Lower leg skin (tissue), 4 donors: ENCODE data around the gene OR13C3. TPM values are rescaled to one million over a fixed set of nuclear protein-coding genes. Genes with fewer than 3 reads are reported as not detected.
"Not testable (repeated sequence)": the region's sequence is repeated elsewhere in the genome, so short reads cannot be mapped to it uniquely, and the experiment has no call there.

Experiments used
- DNase-seq, 2 donors: peaks; one replicate each; pipeline ENCODE4 v3.0.0-alpha.2; 2019; ENCODE audit warnings: low spot score in 2 of 2
- H3K4me3 ChIP-seq: fragments of 200-600 bp; sonication (generic); 2 replicates; pipeline ENCODE4 v1.5.1; 2017; ENCODE audit warnings: mild to moderate bottlenecking, low read depth; ENCODE audit not compliant: poor library complexity, severe bottlenecking
- POLR2A ChIP-seq, 2 donors: fragments of 450-650 bp; IDR thresholded peaks; one replicate each; pipeline ENCODE4 v1.6.1; 2016 to 2017; ENCODE audit warnings: antibody characterized with exemption in 2 of 2, mild to moderate bottlenecking in 1 of 2, moderate library complexity in 1 of 2
- WGBS, 2 donors: methylation state at CpG; one replicate each; pipeline ENCODE4 v1.1.5; 2018; 5-methylcytosine and 5-hydroxymethylcytosine counted together
- intact Hi-C: fragments of 100-400 bp; cut with DNase I; formaldehyde crosslinking; loops from one replicate; pipeline ENCODE4 v1.15.0; 2023; ENCODE audit warnings: low total_unique reads
- total RNA-seq, 4 donors: library from RNA; depleted of rRNA; stranded (reverse); fragments of >200 nt; gene quantifications; one replicate each; pipeline ENCODE4 v1.1.0, GENCODE V29; 2016
- TF ChIP-seq, protein P1 (sequence below), 3 donors: fragments of 450-650 bp; IDR thresholded peaks; one replicate each; pipeline ENCODE4 v1.5.1; 2016; ENCODE audit warnings: antibody characterized with exemption in 3 of 3, mild to moderate bottlenecking in 3 of 3, moderate library complexity in 2 of 3

The OR13C3 gene
- total RNA-seq, 4 donors from 2014 or later = not detected

DNA sequence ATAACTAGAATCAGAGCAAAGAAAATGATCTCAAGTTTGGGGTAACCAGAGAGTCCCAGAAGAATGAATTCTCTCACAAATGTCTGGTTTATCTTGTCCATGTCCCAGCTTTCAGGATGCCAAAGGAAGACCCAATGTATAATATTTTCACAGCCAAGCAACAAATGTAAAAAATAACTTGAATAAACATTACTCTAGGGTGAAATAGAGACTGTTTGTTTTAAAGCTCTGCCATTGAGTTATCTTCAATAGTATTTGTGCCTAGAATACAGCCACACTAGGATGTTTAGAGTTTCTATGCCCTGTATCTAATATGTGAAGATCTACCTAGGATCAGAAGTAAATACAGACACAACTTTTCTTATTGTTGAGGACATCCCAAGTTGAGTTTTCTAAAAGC lies 9.5 kb downstream of the OR13C3 start, which contains the start of gene OR13C4:
OR13C4 (minus strand) TSS at position 101 of the 400 bp plus-strand sequence; CDS start at position 101, 0 bp downstream.
- DNase-seq = no peak
- intact Hi-C loops = no loop called here
- no peak for TF ChIP-seq POLR2A (IDR thresholded peaks at IDR 0.05)
- TF ChIP-seq, protein P1, sequence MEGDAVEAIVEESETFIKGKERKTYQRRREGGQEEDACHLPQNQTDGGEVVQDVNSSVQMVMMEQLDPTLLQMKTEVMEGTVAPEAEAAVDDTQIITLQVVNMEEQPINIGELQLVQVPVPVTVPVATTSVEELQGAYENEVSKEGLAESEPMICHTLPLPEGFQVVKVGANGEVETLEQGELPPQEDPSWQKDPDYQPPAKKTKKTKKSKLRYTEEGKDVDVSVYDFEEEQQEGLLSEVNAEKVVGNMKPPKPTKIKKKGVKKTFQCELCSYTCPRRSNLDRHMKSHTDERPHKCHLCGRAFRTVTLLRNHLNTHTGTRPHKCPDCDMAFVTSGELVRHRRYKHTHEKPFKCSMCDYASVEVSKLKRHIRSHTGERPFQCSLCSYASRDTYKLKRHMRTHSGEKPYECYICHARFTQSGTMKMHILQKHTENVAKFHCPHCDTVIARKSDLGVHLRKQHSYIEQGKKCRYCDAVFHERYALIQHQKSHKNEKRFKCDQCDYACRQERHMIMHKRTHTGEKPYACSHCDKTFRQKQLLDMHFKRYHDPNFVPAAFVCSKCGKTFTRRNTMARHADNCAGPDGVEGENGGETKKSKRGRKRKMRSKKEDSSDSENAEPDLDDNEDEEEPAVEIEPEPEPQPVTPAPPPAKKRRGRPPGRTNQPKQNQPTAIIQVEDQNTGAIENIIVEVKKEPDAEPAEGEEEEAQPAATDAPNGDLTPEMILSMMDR (IDR thresholded peaks at IDR 0.05) = no peak
- H3K4me3 ChIP-seq = no peak within 1 kb of the TSS

DNA sequence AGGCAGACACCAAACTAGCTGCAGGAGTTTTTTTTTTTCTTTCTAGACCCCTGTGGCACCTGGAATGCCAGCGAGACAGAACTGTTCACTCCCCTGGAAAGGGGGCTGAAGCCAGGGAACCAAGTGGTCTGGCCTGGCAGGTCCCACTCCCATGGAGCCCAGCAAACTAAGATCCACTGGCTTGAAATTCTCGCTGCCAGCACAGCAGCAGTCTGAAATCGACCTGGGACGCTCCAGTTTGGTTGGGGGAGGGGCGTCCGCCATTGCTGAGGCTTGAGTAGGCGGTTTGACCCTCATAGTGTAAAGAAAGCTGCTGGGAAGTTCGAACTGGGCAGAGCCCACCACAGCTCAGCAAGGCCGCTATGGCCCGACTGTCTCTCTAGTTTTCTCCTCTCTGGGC lies 16.4 kb downstream of the OR13C3 start:
- WGBS, 2 donors = 87 to 94% methylated on average over 10 of the region's 10 CpGs
- DNase-seq, H3K4me3 ChIP-seq, intact Hi-C loops: not testable (repeated sequence)

DNA sequence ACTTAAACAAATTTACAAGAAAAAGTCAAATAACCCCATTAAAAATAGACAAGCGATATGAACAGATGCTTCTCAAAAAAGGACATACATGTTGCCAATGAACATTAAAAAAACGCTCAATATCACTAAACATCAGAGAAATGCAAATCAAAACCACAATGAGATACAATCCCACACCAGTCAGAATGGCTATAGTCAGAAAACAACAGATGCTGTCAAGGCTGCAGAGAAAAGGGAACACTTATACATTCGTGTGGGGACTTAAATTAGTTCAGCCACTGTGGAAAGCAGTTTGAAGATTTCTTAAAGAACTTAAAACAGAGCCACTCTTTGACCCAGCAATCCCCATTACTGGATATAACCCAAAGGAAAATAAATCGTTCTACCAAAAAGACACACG lies 21.8 kb downstream of the OR13C3 start:
- DNase-seq = no peak
- TF ChIP-seq, protein P1 (IDR thresholded peaks at IDR 0.05) = no peak
- TF ChIP-seq POLR2A (IDR thresholded peaks at IDR 0.05) = no peak
- 74 to 77% methylated on average over 5 of the region's 5 CpGs for WGBS, 2 donors
- H3K4me3 ChIP-seq = no peak overlapping the region
- intact Hi-C loops = no loop called here

DNA sequence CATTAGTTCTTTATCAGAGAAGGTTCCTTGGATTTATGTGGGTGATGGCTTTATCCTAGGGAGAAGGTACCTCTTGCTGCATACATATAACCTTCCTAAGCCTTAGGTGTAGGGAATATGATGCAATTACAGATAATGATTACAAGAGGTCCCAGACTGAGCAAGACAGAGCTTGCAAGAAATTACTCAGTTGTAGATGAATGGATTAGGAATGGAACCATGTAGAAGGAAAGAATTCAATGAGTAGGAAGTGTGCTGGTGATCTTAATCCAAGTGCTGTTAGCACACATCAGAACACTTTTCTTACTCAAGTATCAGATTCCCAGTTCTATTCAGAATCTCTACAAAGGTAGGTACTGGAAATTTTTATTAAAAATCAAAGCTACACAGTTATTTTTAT lies 30.1 kb downstream of the OR13C3 start:
- intact Hi-C loops = no loop called here
- TF ChIP-seq POLR2A (IDR thresholded peaks at IDR 0.05) = no peak
- TF ChIP-seq, protein P1 (IDR thresholded peaks at IDR 0.05) = no peak
- DNase-seq = no peak
- H3K4me3 ChIP-seq = no peak overlapping the region

DNA sequence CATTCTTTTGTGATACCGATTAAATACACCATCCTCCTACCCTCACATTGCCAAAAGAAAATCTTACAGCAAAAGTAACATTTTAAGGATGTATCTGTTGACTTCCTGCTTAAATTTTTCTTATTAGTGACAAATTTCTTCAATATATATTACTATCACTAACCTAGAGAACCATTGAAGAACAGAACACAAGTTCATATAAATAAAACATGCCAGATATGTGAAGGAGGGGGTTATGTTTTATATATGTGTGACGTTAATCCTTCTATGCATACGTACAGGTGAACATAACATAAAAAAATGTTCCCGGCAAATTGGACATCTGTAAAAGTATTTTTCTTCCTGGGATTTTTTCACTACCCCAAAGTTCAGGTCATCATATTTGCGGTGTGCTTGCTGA lies 32.7 kb downstream of the OR13C3 start, which contains the start of gene OR13F1:
OR13F1 (plus strand) TSS at position 301 of the 400 bp plus-strand sequence; CDS start at position 301, 0 bp downstream.
- intact Hi-C loops = no loop called here
- TF ChIP-seq, protein P1 (IDR thresholded peaks at IDR 0.05) = no peak
- TF ChIP-seq POLR2A (IDR thresholded peaks at IDR 0.05) = no peak
- H3K4me3 ChIP-seq = no peak within 1 kb of the TSS
- no peak for DNase-seq
- 93 to 94% methylated on average over 5 of the region's 5 CpGs for WGBS, 2 donors

DNA sequence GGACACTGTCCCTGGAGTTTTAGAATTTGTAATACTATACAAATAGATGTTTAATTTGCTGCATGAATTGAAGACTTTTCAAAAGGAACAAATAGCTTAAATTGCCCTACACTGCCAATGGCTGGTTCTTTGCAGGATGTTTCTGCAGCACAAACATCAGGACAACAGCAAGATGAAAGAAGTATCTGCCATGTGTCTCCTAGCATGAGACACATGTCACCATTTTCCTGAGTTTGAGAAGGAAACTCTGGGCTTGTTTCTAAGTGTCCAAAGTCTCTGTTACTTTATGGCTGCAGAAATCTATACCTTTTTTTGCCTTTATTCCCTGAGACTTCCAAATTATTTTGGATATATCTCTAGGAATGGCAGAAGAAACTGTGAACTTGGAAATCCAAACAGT lies 33.2 kb downstream of the OR13C3 start:
- no peak for DNase-seq
- intact Hi-C loops = no loop called here
- TF ChIP-seq, protein P1 (IDR thresholded peaks at IDR 0.05) = no peak
- TF ChIP-seq POLR2A (IDR thresholded peaks at IDR 0.05) = no peak
- no peak overlapping the region for H3K4me3 ChIP-seq
